K562 (cell line): ENCODE measurements around the gene TMEM239. TPM values are rescaled to one million over a fixed set of nuclear protein-coding genes. Genes with fewer than 3 reads are reported as not detected.
A peak's percentile ranks its signal among the peaks of the same experiment; 100 is the strongest.

Source experiments
- GTF2F1 ChIP-seq: IDR thresholded peaks from 2 replicates; pipeline ENCODE4 v1.6.1; 2011; ENCODE audit warnings: low read depth, low read length, improper control_type of control experiment
- LCOR ChIP-seq: sonication (generic); formaldehyde crosslinking; IDR thresholded peaks from 2 replicates; pipeline ENCODE4 v1.8.0; 2022; ENCODE audit warnings: mild to moderate bottlenecking, missing genetic modification reagents
- ZNF76 ChIP-seq: fragments of 250-450 bp; sonication (Bioruptor Pico); IDR thresholded peaks from 2 replicates; pipeline ENCODE4 v1.4.0; 2020; ENCODE audit warnings: mild to moderate bottlenecking, moderate library complexity, borderline replicate concordance
- polyA plus RNA-seq, 8 experiments: library from polyadenylated mRNA; depleted of rRNA in 4 of 8; stranded (reverse) in 5 of 8; unstranded in 3 of 8; fragments of >200 nt; fragmentation: Nextera tagmentation in 2 of 8; fragmentation: Illumina TruSeq in 1 of 8; extraction: Ambion mirVana in 2 of 8; extraction: Trizol in 1 of 8; gene quantifications; 2 replicates each; pipeline versions ENCODE4 v1.2.1 to v1.2.3, GENCODE V29; 2011 to 2014; ENCODE audit warnings: inconsistent platforms in 1 of 8, missing spikeins in 1 of 8
- total RNA-seq, 7 experiments: library from RNA; depleted of rRNA in 6 of 7; stranded (reverse); fragments of >200 nt in 6 of 7; fragmentation: Illumina TruSeq in 2 of 7; extraction: Trizol in 2 of 7; gene quantifications; 2 replicates each; pipeline versions ENCODE4 v1.2.1 to v1.2.3, GENCODE V29; 2011 to 2021; ENCODE audit warnings: low replicate concordance in 1 of 7
- TF ChIP-seq, protein P1 (sequence below): sonication (generic); formaldehyde crosslinking; IDR thresholded peaks from 2 replicates; pipeline ENCODE4 v1.5.0; 2020; ENCODE audit warnings: missing genetic modification reagents
- TF ChIP-seq, protein P2 (sequence below): fragments of 450-650 bp; IDR thresholded peaks from 2 replicates; pipeline ENCODE4 v1.6.1; 2016; ENCODE audit warnings: low read depth
- TF ChIP-seq, protein P3 (sequence below): fragments of 250-450 bp; sonication (Bioruptor Pico); IDR thresholded peaks from 2 replicates; pipeline ENCODE4 v1.5.0; 2021

TMEM239 gene
- total and polyA plus RNA-seq, 9 of the 15 experiments (the other 6 are each of a cell fraction or from before 2014, with no cell fraction given), result not detected

DNA sequence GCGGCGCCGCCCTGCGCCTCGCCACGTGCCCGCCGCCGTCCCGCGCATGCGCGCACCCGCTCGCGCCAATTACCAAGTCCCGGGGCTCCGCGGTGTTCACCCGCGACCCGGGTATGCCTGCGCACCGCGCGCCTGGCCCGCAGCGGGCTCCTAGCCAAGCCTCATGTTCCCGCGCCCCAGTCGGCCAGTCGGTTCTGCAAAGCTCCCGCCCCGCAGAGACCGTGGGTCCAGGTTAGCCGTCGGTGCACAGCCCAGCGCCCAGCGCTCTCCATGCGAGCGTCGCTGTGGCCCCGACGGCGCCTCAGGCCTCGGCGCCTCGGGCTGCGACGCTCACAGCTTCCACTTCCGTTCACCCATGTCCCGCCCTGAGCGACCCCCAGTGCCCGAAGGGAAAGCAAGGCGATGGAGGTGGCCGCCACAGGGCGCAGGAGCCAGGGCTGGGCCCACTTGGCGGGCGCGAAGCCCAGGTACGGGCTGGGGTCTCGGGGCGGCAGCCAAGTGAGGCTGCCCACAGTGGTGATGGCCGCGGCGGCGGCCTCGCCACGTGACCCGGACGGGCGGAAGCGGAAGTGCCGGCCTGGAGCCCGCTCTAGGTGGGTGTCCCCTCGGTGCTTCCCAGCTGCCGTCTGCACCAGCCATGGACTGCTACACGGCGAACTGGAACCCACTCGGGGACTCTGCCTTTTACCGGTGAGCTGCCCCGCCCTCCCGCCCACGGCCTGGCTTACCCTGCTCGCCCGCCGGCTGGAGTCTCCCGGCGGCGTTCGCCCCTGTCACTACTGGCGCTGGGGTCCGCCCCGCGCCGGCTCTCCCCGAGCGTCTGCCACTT is 24.2 kb downstream of the TMEM239 start, which contains the start of the genes PCED1A and VPS16 (continued):
- TF ChIP-seq ZNF76 (CRISPR knock-in tag) (0 out of 2 replicates have a peak, but pooled peaks have one; percentile 37), LCOR (CRISPR knock-in tag) (peak; percentile 37; the same call in 1 of the 2 replicates), GTF2F1 (0 out of 2 replicates have a peak, but pooled peaks have one; percentile 22)
- TF ChIP-seq, protein P1, sequence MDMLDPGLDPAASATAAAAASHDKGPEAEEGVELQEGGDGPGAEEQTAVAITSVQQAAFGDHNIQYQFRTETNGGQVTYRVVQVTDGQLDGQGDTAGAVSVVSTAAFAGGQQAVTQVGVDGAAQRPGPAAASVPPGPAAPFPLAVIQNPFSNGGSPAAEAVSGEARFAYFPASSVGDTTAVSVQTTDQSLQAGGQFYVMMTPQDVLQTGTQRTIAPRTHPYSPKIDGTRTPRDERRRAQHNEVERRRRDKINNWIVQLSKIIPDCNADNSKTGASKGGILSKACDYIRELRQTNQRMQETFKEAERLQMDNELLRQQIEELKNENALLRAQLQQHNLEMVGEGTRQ (CRISPR knock-in tag), result peak; percentile 98
- TF ChIP-seq, protein P2, sequence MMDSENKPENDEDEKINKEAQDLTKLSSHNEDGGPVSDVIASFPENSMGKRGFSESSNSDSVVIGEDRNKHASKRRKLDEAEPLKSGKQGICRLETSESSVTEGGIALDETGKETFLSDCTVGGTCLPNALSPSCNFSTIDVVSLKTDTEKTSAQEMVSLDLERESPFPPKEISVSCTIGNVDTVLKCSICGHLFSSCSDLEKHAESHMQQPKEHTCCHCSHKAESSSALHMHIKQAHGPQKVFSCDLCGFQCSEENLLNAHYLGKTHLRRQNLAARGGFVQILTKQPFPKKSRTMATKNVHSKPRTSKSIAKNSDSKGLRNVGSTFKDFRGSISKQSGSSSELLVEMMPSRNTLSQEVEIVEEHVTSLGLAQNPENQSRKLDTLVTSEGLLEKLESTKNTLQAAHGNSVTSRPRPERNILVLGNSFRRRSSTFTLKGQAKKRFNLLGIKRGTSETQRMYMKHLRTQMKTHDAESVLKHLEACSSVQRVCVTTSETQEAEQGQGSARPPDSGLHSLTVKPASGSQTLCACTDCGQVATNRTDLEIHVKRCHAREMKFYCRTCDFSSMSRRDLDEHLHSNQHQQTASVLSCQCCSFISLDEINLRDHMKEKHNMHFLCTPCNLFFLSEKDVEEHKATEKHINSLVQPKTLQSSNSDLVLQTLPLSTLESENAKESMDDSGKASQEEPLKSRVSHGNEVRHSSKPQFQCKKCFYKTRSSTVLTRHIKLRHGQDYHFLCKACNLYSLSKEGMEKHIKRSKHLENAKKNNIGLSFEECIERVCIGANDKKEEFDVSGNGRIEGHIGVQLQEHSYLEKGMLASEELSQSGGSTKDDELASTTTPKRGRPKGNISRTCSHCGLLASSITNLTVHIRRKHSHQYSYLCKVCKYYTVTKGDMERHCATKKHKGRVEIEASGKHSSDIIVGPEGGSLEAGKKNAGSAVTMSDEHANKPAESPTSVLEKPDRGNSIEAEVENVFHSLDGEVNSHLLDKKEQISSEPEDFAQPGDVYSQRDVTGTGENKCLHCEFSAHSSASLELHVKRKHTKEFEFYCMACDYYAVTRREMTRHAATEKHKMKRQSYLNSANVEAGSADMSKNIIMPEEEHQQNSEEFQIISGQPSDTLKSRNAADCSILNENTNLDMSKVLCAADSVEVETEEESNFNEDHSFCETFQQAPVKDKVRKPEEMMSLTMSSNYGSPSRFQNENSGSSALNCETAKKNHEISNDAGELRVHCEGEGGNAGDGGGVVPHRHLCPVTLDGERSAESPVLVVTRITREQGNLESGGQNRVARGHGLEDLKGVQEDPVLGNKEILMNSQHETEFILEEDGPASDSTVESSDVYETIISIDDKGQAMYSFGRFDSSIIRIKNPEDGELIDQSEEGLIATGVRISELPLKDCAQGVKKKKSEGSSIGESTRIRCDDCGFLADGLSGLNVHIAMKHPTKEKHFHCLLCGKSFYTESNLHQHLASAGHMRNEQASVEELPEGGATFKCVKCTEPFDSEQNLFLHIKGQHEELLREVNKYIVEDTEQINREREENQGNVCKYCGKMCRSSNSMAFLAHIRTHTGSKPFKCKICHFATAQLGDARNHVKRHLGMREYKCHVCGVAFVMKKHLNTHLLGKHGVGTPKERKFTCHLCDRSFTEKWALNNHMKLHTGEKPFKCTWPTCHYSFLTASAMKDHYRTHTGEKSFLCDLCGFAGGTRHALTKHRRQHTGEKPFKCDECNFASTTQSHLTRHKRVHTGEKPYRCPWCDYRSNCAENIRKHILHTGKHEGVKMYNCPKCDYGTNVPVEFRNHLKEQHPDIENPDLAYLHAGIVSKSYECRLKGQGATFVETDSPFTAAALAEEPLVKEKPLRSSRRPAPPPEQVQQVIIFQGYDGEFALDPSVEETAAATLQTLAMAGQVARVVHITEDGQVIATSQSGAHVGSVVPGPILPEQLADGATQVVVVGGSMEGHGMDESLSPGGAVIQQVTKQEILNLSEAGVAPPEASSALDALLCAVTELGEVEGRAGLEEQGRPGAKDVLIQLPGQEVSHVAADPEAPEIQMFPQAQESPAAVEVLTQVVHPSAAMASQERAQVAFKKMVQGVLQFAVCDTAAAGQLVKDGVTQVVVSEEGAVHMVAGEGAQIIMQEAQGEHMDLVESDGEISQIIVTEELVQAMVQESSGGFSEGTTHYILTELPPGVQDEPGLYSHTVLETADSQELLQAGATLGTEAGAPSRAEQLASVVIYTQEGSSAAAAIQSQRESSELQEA, result no peak
- TF ChIP-seq, protein P3, sequence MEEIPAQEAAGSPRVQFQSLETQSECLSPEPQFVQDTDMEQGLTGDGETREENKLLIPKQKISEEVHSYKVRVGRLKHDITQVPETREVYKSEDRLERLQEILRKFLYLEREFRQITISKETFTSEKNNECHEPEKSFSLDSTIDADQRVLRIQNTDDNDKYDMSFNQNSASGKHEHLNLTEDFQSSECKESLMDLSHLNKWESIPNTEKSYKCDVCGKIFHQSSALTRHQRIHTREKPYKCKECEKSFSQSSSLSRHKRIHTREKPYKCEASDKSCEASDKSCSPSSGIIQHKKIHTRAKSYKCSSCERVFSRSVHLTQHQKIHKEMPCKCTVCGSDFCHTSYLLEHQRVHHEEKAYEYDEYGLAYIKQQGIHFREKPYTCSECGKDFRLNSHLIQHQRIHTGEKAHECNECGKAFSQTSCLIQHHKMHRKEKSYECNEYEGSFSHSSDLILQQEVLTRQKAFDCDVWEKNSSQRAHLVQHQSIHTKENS (CRISPR knock-in tag), result no peak
- TF ChIP-seq, all 486 proteins: peak for 93
